Tibial artery (tissue), 4 donors: ENCODE measurements around the gene ERGIC1.

Source experiments
- DNase-seq, 2 donors: peaks; one replicate each; pipeline ENCODE4 v3.0.0-alpha.2; 2019
- H3K27ac ChIP-seq, 2 donors: fragments of 200-600 bp; sonication (generic) in 1 of 2; 1 replicate in 1 of 2; 2 replicates in 1 of 2; pipeline ENCODE4 v1.5.1; 2018 to 2019; ENCODE audit warnings: mild to moderate bottlenecking in 1 of 2
- H3K27me3 ChIP-seq, 2 donors: fragments of 200-600 bp; sonication (generic) in 1 of 2; one replicate each; pipeline versions ENCODE4 v1.5.1 to v1.6.0; 2016 to 2019
- H3K36me3 ChIP-seq, 3 donors: fragments of 200-600 bp; sonication (generic) in 2 of 3; one replicate each; pipeline ENCODE4 v1.5.1; 2016 to 2019; ENCODE audit warnings: mild to moderate bottlenecking in 2 of 3
- H3K4me1 ChIP-seq, 4 donors: fragments of 200-600 bp; sonication (generic) in 2 of 4; 1 replicate in 3 of 4; 2 replicates in 1 of 4; pipeline ENCODE4 v1.5.1; 2016 to 2019
- H3K4me3 ChIP-seq, 2 donors: fragments of 200-600 bp; sonication (generic) in 1 of 2; 1 replicate in 1 of 2; 2 replicates in 1 of 2; pipeline ENCODE4 v1.5.1; 2018 to 2019; ENCODE audit warnings: mild to moderate bottlenecking in 2 of 2
- H3K9me3 ChIP-seq, 3 donors: fragments of 200-600 bp; sonication (generic) in 1 of 3; one replicate each; pipeline ENCODE4 v1.5.1; 2016 to 2019
- intact Hi-C: fragments of 100-400 bp; cut with DNase I; formaldehyde crosslinking; loops from one replicate; pipeline ENCODE4 v1.15.0; 2023; ENCODE audit warnings: low total_unique reads
- TF ChIP-seq, protein P1 (sequence below), 2 experiments: fragments of 200-600 bp in 1 of 2; fragments of 450-650 bp in 1 of 2; IDR thresholded peaks; one replicate each; pipeline ENCODE4 v1.5.1; 2017 to 2019; ENCODE audit warnings: antibody characterized with exemption in 2 of 2, mild to moderate bottlenecking in 1 of 2, moderate library complexity in 1 of 2

The ERGIC1 gene

DNA sequence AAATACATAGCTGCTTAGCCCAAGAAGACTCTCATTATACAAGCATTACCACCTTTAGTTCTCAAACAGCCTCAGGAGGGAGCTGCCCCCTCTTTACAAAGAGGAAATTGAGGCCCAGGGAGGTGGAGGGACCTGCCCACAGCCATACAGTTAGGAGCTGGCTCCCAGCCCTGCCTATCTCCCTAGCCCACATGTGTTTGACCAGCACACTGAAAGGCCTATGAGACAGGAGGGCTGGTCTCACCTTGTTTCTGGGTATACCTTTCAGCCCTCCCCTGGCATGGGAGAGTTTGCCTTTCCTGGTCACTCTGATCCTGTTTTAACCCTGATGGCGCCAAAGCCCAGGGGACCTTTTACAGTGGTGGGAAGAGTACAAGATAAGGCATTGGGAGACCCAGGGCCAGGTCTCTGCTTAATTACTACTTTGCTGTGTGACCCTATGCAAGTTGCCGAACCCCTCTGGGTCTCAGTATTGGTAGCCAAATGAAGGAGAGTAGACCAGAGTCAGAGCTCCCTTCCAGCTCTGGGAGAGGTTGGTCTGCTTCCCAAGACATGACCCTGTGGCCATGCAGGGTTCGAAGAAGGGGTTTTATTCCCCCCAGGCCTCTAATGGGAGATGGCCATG, 64.3 kb downstream of the ERGIC1 start:
- TF ChIP-seq, protein P1, sequence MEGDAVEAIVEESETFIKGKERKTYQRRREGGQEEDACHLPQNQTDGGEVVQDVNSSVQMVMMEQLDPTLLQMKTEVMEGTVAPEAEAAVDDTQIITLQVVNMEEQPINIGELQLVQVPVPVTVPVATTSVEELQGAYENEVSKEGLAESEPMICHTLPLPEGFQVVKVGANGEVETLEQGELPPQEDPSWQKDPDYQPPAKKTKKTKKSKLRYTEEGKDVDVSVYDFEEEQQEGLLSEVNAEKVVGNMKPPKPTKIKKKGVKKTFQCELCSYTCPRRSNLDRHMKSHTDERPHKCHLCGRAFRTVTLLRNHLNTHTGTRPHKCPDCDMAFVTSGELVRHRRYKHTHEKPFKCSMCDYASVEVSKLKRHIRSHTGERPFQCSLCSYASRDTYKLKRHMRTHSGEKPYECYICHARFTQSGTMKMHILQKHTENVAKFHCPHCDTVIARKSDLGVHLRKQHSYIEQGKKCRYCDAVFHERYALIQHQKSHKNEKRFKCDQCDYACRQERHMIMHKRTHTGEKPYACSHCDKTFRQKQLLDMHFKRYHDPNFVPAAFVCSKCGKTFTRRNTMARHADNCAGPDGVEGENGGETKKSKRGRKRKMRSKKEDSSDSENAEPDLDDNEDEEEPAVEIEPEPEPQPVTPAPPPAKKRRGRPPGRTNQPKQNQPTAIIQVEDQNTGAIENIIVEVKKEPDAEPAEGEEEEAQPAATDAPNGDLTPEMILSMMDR (IDR thresholded peaks at IDR 0.05) = no peak
- no peaks in the 10 kb centered on the region for H3K27me3 ChIP-seq
- H3K9me3 ChIP-seq = no peaks in the 10 kb centered on the region
- H3K4me3 ChIP-seq = no peak overlapping the region
- H3K27ac ChIP-seq = peak overlapping the region; percentile 92 to 96
- peaks cover 9 to 68% (median 51%) of the 10 kb centered on the region in 4 donors for H3K4me1 ChIP-seq
- intact Hi-C loops = no loop called here
- DNase-seq = no peak
- H3K36me3 ChIP-seq = peaks cover 0 to 15% (median 5%) of the 10 kb centered on the region in 3 donors

DNA sequence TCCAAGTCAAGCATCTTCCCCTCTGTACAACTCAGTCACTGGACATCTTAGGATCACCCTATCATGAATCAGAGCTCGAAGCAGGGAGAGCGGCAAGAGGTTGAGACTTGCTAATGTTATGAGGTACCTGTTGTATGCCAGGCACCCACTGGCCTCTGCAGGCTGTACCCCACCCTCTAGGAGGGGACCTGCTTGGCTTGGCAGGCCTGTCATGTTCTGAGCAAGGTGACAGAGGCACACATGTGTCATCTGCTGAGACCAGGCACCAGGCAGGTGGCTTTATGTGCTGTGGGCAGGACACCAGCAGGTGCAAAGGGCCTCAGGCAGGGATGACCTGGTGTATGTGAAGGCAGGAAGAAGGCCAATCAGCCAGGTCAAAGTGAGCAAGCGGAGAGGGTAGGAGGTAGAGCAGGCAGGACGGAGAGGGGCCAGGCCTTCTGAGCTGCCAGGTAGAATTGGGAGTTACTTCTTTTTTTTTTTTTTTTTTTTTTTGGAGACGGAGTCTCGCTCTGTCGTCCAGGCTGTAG, 64.9 kb downstream of the ERGIC1 start:
- Histone ChIP-seq H3K36me3 (peaks cover 0 to 15% (median 5%) of the 10 kb centered on the region in 3 donors), H3K4me3 (no peak overlapping the region), H3K27me3 (no peaks in the 10 kb centered on the region), H3K4me1 (peaks cover 10 to 70% (median 56%) of the 10 kb centered on the region in 4 donors), H3K9me3 (no peaks in the 10 kb centered on the region), H3K27ac (peak overlapping the region; percentile 92 to 96)
- intact Hi-C loops = no loop called here
- TF ChIP-seq, protein P1 (IDR thresholded peaks at IDR 0.05) = no peak
- DNase-seq = no peak

DNA sequence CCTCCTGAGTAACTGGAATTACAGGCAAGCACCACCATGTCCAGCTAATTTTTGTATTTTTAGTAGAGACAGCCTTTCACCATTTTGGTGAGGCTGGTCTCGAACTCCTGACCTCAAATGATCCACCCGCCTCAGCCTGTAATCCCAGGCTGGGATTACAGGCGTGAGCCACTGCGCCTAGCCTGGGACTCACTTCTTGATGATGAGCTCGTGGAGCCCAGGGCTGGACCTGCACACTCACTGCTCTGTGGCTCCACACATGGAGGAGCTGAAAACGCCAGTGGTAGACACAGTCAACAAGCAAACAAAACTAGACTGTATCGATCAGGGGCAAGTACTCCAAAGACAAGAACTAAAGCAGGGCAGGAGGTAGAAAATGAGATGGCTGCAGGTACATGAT, 65.4 kb downstream of the ERGIC1 start:
- intact Hi-C loops = no loop called here
- Histone ChIP-seq H3K27ac (peak overlapping the region; percentile 92 to 96), H3K4me1 (peaks cover 10 to 76% (median 61%) of the 10 kb centered on the region in 4 donors), H3K36me3 (peaks cover 0 to 15% (median 5%) of the 10 kb centered on the region in 3 donors), H3K27me3 (no peaks in the 10 kb centered on the region), H3K9me3 (no peaks in the 10 kb centered on the region), H3K4me3 (no peak overlapping the region)
- TF ChIP-seq, protein P1 (IDR thresholded peaks at IDR 0.05) = no peak
- DNase-seq = no peak

DNA sequence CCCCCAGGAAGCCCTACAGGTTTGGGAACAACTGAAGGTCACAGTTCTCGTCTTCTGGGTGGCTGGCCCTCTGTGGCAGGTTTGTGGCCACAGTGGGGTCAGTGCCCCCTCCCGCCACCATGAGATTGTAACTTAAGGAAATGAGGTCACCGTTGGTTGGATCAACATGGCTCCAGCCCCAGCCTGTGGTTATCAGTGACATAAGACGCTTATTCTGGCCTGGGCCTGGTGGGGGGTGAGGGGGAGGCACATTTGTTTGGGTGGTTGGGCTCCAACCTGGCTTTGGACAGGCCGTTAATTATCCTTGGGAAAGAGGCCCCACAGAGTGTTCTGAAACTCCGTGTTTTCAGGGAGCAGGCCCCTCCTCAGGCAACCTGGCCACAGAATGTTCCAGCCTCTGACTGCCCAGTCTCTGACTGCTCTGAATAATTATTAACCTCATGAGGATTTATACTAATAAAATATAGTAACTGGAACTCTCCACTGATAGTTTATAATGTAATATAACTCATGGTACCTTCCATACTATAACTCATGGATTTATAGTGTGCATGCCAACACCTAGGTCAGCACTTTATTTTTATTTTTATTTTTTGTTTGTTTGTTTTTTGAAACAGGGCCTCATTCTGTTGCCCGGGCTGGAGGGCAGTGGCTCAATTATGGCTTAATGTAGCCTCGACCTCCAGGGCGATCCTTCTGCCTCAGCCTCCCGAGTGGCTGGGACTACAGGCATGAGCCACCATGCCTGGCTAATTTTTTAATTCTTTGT, 67.1 kb downstream of the ERGIC1 start:
- Histone ChIP-seq H3K9me3 (no peaks in the 10 kb centered on the region), H3K4me3 (no peak overlapping the region), H3K36me3 (peaks cover 0 to 15% (median 5%) of the 10 kb centered on the region in 3 donors), H3K4me1 (peaks cover 10 to 93% (median 78%) of the 10 kb centered on the region in 4 donors), H3K27me3 (no peaks in the 10 kb centered on the region), H3K27ac (peak overlapping the region; percentile 92 to 96)
- intact Hi-C loops = no loop called here
- TF ChIP-seq, protein P1 (IDR thresholded peaks at IDR 0.05) = peak in 1 of 2 experiments; percentile 30
- DNase-seq = peak; percentile 90 to 95

DNA sequence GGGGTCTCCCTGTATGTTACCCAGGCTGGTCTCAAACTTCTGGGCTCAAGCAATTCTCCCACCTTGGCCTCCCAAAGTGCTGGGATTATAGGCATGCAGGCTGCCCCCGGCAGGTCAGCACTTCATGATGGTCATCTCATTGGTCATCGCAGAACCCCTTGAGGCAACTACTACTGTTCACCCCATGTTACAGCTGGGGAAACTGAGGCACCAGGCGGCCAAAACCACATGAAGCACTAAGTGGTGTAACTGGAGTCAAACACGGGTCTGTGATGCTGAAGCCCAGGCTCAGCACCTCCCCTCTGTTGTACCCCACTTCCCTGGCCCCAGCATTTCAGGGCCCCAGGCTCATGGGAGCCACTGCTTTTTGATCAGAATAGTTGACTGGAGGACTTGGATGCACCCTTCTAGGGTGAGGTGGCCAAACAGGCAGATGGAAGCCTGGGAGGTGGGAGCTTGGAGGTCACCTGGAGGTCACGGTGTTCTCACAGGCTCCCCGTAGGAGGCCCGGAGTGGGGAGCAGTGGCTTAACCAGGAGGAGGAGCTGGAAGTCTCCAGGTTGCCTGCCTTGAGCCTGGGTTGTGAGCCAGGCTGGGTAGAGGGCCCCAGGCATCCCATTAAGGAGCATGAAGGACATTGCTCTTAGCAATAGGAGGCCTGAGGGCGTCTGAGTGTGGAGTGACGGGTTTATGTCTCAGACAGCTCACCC, 67.9 kb downstream of the ERGIC1 start:
- peaks cover 10 to 93% (median 84%) of the 10 kb centered on the region in 4 donors for H3K4me1 ChIP-seq
- peak overlapping the region; percentile 92 to 96 for H3K27ac ChIP-seq
- H3K4me3 ChIP-seq = no peak overlapping the region
- no peaks in the 10 kb centered on the region for H3K27me3 ChIP-seq
- TF ChIP-seq, protein P1 (IDR thresholded peaks at IDR 0.05) = no peak
- H3K36me3 ChIP-seq = peaks cover 0 to 15% (median 5%) of the 10 kb centered on the region in 3 donors
- DNase-seq = no peak
- intact Hi-C loops = loop anchor here (2.0 kb wide), 2 partner anchors 33 to 129 kb away; no protein-coding TSS in a partner anchor
- no peaks in the 10 kb centered on the region for H3K9me3 ChIP-seq
